GM12875 (cell line): Measurements from ENCODE around the gene HSD3B2.

Experiments
- H3K4me3 ChIP-seq: one replicate; pipeline ENCODE4 v1.5.1; 2011; ENCODE audit warnings: low read depth, low read length, control low read depth
- TF ChIP-seq, protein P1 (sequence below): IDR thresholded peaks from 2 replicates; pipeline ENCODE4 v1.5.1; 2011; ENCODE audit warnings: low read depth, mild to moderate bottlenecking, control low read depth, inconsistent platforms, low read length, moderate library complexity, borderline replicate concordance; ENCODE audit not compliant: insufficient read depth

The HSD3B2 gene

DNA sequence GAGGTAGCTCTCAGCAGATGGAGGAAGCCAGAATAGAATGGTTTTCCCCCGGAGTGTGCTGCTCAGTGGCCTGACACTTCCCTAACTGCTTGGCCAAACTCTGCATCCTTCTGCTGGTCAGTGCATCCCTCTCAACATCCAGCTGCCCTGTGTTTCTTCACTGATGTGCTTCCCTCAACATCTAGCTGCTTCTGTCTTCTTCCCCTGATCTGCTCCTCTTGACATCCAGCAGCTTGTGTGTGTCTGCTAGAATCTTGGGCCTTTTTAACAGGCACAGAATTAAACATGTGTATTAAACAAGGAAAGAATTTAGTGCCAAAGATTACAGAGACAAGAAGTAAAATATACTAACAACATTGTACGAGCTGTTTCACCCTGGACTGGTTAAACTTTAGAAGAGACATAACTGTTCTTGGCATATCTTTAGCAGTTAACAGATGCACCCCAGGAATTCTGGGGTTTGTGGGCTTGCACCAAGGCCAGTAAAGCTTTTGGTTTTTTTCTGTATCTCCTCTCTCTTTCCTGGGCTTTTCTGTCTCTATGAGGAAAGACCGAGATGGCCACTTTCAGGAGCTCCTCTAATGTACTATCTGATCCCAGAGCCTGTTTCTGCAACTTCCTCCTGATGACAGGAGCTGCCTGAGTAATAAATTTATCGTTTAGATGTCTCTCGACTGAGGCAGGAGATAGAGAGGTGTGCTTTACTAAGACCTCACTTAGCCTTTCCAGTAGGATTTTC lies 57.3 kb downstream of the HSD3B2 start:
- TF ChIP-seq, protein P1, sequence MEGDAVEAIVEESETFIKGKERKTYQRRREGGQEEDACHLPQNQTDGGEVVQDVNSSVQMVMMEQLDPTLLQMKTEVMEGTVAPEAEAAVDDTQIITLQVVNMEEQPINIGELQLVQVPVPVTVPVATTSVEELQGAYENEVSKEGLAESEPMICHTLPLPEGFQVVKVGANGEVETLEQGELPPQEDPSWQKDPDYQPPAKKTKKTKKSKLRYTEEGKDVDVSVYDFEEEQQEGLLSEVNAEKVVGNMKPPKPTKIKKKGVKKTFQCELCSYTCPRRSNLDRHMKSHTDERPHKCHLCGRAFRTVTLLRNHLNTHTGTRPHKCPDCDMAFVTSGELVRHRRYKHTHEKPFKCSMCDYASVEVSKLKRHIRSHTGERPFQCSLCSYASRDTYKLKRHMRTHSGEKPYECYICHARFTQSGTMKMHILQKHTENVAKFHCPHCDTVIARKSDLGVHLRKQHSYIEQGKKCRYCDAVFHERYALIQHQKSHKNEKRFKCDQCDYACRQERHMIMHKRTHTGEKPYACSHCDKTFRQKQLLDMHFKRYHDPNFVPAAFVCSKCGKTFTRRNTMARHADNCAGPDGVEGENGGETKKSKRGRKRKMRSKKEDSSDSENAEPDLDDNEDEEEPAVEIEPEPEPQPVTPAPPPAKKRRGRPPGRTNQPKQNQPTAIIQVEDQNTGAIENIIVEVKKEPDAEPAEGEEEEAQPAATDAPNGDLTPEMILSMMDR: no peak
- no peak overlapping the region for H3K4me3 ChIP-seq
